PC-9 (cell line): ENCODE results near the gene GBA2. TPM values are rescaled to one million over a fixed set of nuclear protein-coding genes. Genes with fewer than 3 reads are reported as not detected.

Experiments used
- BruUV-seq: library from RNA; stranded (reverse); fragments of 400-500 nt; replicated peaks from 2 replicates; lab custom pipeline; 2021; lab: Mats Ljungman, UMichigan
- CTCF ChIA-PET: fragments of 300-600 bp; sonication (Branson Sonifier 250); formaldehyde crosslinking; loops from one replicate; lab custom pipeline; 2022; ENCODE audit warnings: antibody characterized with exemption; lab: Charles Lee
- POLR2A ChIA-PET: fragments of 300-600 bp; sonication (Branson Sonifier 250); formaldehyde crosslinking; loops from one replicate; lab custom pipeline; 2022; ENCODE audit warnings: antibody characterized with exemption; ENCODE audit not compliant: unreplicated experiment; lab: Charles Lee
- DNase-seq, 2 experiments: peaks; one replicate each; pipeline versions ENCODE4 v3.0.0 to v3.0.0-alpha.2; 2015 to 2022; ENCODE audit warnings: mixed read lengths in 1 of 2
- H2AFZ ChIP-seq: fragments of 200-600 bp; sonication (generic); 2 replicates; pipeline ENCODE4 v1.8.1; 2017; ENCODE audit warnings: antibody characterized with exemption
- H3F3A ChIP-seq: fragments of 200-600 bp; sonication (generic); 2 replicates; pipeline ENCODE4 v1.8.1; 2017; ENCODE audit warnings: antibody characterized with exemption, mild to moderate bottlenecking, low read depth; ENCODE audit not compliant: insufficient read depth
- H3K27ac ChIP-seq: fragments of 200-600 bp; sonication (generic); 2 replicates; pipeline ENCODE4 v1.6.1; 2016; ENCODE audit warnings: mixed run types
- H3K27me3 ChIP-seq: fragments of 200-600 bp; sonication (generic); 2 replicates; pipeline ENCODE4 v1.6.1; 2016; ENCODE audit warnings: low read depth, mixed run types; ENCODE audit not compliant: insufficient read depth
- H3K36me3 ChIP-seq: fragments of 200-600 bp; sonication (generic); 2 replicates; pipeline ENCODE4 v1.6.1; 2016; ENCODE audit warnings: low read depth, mixed run types
- H3K4me1 ChIP-seq: fragments of 200-600 bp; sonication (generic); replicated peaks from 2 replicates; pipeline ENCODE4 v1.6.1; 2016; ENCODE audit warnings: mixed run types; ENCODE audit not compliant: insufficient read depth
- H3K4me2 ChIP-seq: fragments of 200-600 bp; sonication (generic); 2 replicates; pipeline ENCODE4 v1.6.1; 2017; ENCODE audit warnings: mixed run types
- H3K4me3 ChIP-seq: fragments of 200-600 bp; sonication (generic); 2 replicates; pipeline ENCODE4 v1.6.1; 2016; ENCODE audit warnings: mixed run types
- H3K79me2 ChIP-seq: fragments of 200-600 bp; sonication (generic); 2 replicates; pipeline ENCODE4 v1.6.1; 2017; ENCODE audit warnings: low read depth, mixed run types
- H3K9me2 ChIP-seq: fragments of 200-600 bp; sonication (generic); 2 replicates; pipeline ENCODE4 v1.8.1; 2017; ENCODE audit warnings: mild to moderate bottlenecking; ENCODE audit not compliant: insufficient read depth
- H3K9me3 ChIP-seq: fragments of 200-600 bp; sonication (generic); 2 replicates; pipeline ENCODE4 v1.8.1; 2016; ENCODE audit warnings: low read depth; ENCODE audit not compliant: insufficient read depth
- H4K20me1 ChIP-seq: fragments of 200-600 bp; sonication (generic); 2 replicates; pipeline ENCODE4 v1.8.1; 2017; ENCODE audit not compliant: insufficient read depth
- EZH2 ChIP-seq: fragments of 200-600 bp; sonication (generic); IDR thresholded peaks from 2 replicates; pipeline ENCODE4 v1.8.0; 2017; ENCODE audit warnings: antibody characterized with exemption, low read depth
- intact Hi-C: fragments of 100-400 bp; cut with micrococcal nuclease; formaldehyde crosslinking; loops from one replicate; pipeline ENCODE4 v1.10.0; 2022; ENCODE audit not compliant: unreplicated experiment
- total RNA-seq: library from RNA; stranded (reverse); gene quantifications from 2 replicates; pipeline ENCODE4 v1.2.3, GENCODE V29; 2021
- TF ChIP-seq, protein P1 (sequence below): fragments of 200-600 bp; sonication (generic); conservative IDR thresholded peaks from 2 replicates; pipeline ENCODE4 v1.6.1; 2017; ENCODE audit warnings: mixed run types, antibody characterized with exemption, mild to moderate bottlenecking, moderate library complexity

GBA2 gene
- total RNA-seq, 1 experiment from 2014 or later: 29.6 TPM

DNA sequence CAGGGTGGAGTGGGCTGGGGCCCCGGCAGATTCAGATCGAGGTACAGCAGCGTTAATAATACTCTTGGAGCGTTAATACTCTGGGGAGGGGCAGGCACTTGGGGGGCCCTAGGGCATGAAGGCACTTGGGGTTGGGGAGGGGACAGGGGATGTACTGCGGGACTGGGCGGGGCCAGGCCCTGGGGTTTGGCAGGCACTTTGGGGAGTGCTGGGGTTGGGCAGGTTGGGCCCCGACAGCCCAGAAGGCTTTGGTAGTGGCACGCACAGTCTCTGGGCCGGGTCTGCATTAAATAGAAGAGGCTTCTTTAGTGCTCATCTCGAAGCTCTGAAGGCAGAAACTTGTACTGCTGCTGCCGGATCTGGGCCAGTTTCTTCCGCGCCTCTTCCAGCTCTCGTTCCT lies 51.5 kb downstream of the GBA2 start:
- ChIA-PET POLR2A (interaction anchor here (0.6 kb wide), 1 partner anchor 9 kb away, joined by 4 read pairs; no protein-coding TSS in a partner anchor), CTCF (interaction anchor here (1.2 to 1.4 kb wide), 3 partner anchors 34 to 37 kb away, joined by 3 to 6 read pairs (median 5); no protein-coding TSS in a partner anchor)
- no peak overlapping the region for H3K27ac ChIP-seq

DNA sequence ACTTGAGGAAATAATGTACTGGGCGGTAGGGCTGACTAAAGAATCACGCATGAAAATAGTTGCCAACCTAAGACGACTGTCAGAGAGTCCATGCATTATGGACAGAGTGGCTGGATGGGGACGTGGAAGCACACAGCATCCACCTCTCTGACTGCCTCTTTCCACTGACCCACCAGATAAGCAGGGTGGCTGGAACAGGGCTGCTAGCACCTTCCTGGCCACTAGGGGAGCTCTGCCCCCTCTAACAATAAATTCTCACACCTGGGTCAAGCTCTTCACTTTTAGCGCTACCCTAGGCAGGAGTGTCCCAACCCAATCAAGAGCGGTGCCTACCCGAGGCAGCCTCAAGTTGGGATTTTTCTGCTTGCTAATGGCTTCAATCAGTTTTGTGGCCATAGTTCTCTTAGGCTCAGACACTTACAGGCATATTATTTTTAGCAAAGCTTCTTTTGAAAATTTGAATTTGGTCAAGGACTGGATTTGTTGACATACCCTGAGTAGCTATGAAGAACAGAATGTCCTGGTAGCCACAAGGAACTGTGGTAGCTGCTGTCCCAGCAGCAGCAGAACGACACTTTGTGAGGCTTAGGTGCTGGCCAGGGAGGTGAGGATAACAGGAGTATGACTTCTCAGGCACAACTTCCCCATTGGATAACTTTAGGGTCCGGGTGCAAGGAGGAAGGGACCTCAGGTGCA lies 52.4 kb downstream of the GBA2 start:
- Histone ChIP-seq H3K4me2 (no peak overlapping the region), H3K9me2 (no peaks in the 10 kb centered on the region), H4K20me1 (no peaks in the 10 kb centered on the region), H3F3A (no peaks in the 10 kb centered on the region), H3K4me3 (no peak overlapping the region), H2AFZ (no peak overlapping the region), H3K27me3 (no peaks in the 10 kb centered on the region), H3K27ac (no peak overlapping the region), H3K79me2 (no peaks in the 10 kb centered on the region), H3K36me3 (no peaks in the 10 kb centered on the region), H3K4me1 (no peaks in the 10 kb centered on the region), H3K9me3 (no peaks in the 10 kb centered on the region)
- no peak for TF ChIP-seq EZH2
- TF ChIP-seq, protein P1, sequence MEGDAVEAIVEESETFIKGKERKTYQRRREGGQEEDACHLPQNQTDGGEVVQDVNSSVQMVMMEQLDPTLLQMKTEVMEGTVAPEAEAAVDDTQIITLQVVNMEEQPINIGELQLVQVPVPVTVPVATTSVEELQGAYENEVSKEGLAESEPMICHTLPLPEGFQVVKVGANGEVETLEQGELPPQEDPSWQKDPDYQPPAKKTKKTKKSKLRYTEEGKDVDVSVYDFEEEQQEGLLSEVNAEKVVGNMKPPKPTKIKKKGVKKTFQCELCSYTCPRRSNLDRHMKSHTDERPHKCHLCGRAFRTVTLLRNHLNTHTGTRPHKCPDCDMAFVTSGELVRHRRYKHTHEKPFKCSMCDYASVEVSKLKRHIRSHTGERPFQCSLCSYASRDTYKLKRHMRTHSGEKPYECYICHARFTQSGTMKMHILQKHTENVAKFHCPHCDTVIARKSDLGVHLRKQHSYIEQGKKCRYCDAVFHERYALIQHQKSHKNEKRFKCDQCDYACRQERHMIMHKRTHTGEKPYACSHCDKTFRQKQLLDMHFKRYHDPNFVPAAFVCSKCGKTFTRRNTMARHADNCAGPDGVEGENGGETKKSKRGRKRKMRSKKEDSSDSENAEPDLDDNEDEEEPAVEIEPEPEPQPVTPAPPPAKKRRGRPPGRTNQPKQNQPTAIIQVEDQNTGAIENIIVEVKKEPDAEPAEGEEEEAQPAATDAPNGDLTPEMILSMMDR: peak; percentile 83
- ChIA-PET CTCF (interaction anchor here (0.7 to 1.4 kb wide), 8 partner anchors 31 to 74 kb away, joined by 3 to 8 read pairs (median 3); partner anchors contain the start of gene ARHGEF39), POLR2A (interaction anchor here (0.6 kb wide), 1 partner anchor 8 kb away, joined by 4 read pairs; no protein-coding TSS in a partner anchor)
- no TSS peak for BruUV-seq
- DNase-seq: peak in 1 of 2 experiments; percentile 35
- intact Hi-C loops: loop anchor here (5.0 kb wide), 1 partner anchor 39 kb away; the partner anchor contains the start of genes CCDC107 and RMRP

More for the DNA sequence above, 51.5 kb downstream of the GBA2 start:
- intact Hi-C loops: loop anchor here (5.0 kb wide), 1 partner anchor 40 kb away; the partner anchor contains the start of genes CCDC107 and RMRP
- Histone ChIP-seq H3K4me3 (no peak overlapping the region), H3K9me2 (no peaks in the 10 kb centered on the region), H3K4me1 (no peaks in the 10 kb centered on the region), H3K79me2 (no peaks in the 10 kb centered on the region), H3K36me3 (no peaks in the 10 kb centered on the region), H3K4me2 (no peak overlapping the region), H2AFZ (no peak overlapping the region), H3F3A (no peaks in the 10 kb centered on the region), H3K9me3 (no peaks in the 10 kb centered on the region), H4K20me1 (no peaks in the 10 kb centered on the region), H3K27me3 (no peaks in the 10 kb centered on the region)
- BruUV-seq: TSS peak; percentile 55
- no peak for DNase-seq
- no peak for TF ChIP-seq EZH2
- TF ChIP-seq, protein P1: no peak

DNA sequence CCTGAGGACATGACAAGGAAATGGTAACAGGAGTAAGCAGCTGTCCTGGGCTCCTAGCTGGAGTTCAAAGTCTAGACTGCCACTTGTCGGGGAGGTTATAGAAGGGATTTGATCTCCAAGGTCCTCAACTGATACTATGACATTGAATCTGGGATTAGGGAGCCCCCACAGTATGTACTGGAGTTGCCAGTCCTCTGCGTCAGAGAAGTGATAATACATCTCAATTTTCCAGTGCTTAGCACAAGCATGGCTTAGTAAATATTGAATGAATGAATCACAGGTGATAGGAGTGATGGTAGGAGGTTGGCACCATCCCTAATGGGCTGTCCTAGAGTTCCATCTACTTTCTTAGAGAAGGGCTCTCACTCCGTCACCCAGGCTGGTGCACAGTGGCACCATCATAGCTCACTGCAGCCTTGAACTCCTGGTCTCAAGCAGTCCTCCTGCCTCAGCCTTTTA lies 53.1 kb downstream of the GBA2 start:
- TF ChIP-seq, protein P1: no peak
- no peak for TF ChIP-seq EZH2
- H3K4me1 ChIP-seq: 0 out of 2 replicates have a peak, but pooled peaks cover 3% of the 10 kb centered on the region
- no peaks in the 10 kb centered on the region for H4K20me1 ChIP-seq
- DNase-seq: no peak
- intact Hi-C loops: loop anchor here (5.0 kb wide), 1 partner anchor 39 kb away; the partner anchor contains the start of genes CCDC107 and RMRP
- H3F3A ChIP-seq: no peaks in the 10 kb centered on the region
- H3K4me3 ChIP-seq: no peak overlapping the region
- no peak overlapping the region for H3K4me2 ChIP-seq
- no TSS peak for BruUV-seq
- H2AFZ ChIP-seq: no peak overlapping the region
- no peak overlapping the region for H3K27ac ChIP-seq
- H3K36me3 ChIP-seq: no peaks in the 10 kb centered on the region
- H3K9me3 ChIP-seq: no peaks in the 10 kb centered on the region
- no peaks in the 10 kb centered on the region for H3K9me2 ChIP-seq
- ChIA-PET CTCF (interaction anchor here (0.9 to 1.4 kb wide), 5 partner anchors 32 to 38 kb away, joined by 3 to 8 read pairs (median 5); partner anchors contain the start of gene ARHGEF39), POLR2A (no interaction called here)
- H3K79me2 ChIP-seq: no peaks in the 10 kb centered on the region
- H3K27me3 ChIP-seq: no peaks in the 10 kb centered on the region
